ENCODE results near the gene PTPRM. TPM values are rescaled to one million over a fixed set of nuclear protein-coding genes. Genes with fewer than 3 reads are reported as not detected.

PTPRM gene
- total RNA-seq, 1 experiment from 2014 or later: 45.6 TPM

- DNase-seq (no peak), ATAC-seq (no peak)
- Histone ChIP-seq H3K27me3 (ENCODE audit: low read length) (no peaks in the 10 kb centered on the region), H3F3A (ENCODE audit: low read length, unreplicated experiment) (no peaks in the 10 kb centered on the region), H3K9ac (ENCODE audit: low read length) (no peak overlapping the region), H3K4me3 (ENCODE audit: low read length) (no peak overlapping the region), H3K4me1 (ENCODE audit: insufficient read depth, low read length) (no peaks in the 10 kb centered on the region), H4K20me1 (ENCODE audit: low read length) (no peaks in the 10 kb centered on the region), H3K79me2 (ENCODE audit: low read length) (no peaks in the 10 kb centered on the region), H3K9me3 (ENCODE audit: low read length) (no peaks in the 10 kb centered on the region), H3K9me2 (replicated peaks; ENCODE audit: low read length) (no peaks in the 10 kb centered on the region), H2AFZ (ENCODE audit: low read length) (no peak overlapping the region), H3K27ac (ENCODE audit: low read length) (no peak overlapping the region), H3K36me3 (ENCODE audit: low read depth, low read length) (no peaks in the 10 kb centered on the region), H3K4me2 (ENCODE audit: low read length) (no peak overlapping the region)
- TF ChIP-seq EZH2 (IDR thresholded peaks at IDR 0.05; ENCODE audit: low read length, unreplicated experiment) (no peak), CTCF (conservative IDR thresholded peaks at IDR 0.05; ENCODE audit: low read depth, low read length) (no peak), EZH2phosphoT487 (IDR thresholded peaks at IDR 0.05; ENCODE audit: borderline replicate concordance, low read length) (no peak)
- ChIA-PET POLR2A (ENCODE audit: unreplicated experiment) (interaction anchor here (0.6 kb wide), 1 partner anchor 78 kb away, joined by 4 read pairs; no protein-coding TSS in a partner anchor), CTCF (no interaction called here)
- intact Hi-C loops (cut with micrococcal nuclease): no loop called here
- no TSS peak for BruUV-seq (replicated peaks)
These were observed 158.8 kb downstream of the PTPRM start for GRCh38 chr18:7725897-7726296.

- Histone ChIP-seq H2AFZ (ENCODE audit: low read length) (no peak overlapping the region), H3K4me2 (ENCODE audit: low read length) (no peak overlapping the region), H3K9ac (ENCODE audit: low read length) (no peak overlapping the region), H3K36me3 (ENCODE audit: low read depth, low read length) (no peaks in the 10 kb centered on the region), H3F3A (ENCODE audit: low read length, unreplicated experiment) (no peaks in the 10 kb centered on the region), H3K9me2 (replicated peaks; ENCODE audit: low read length) (no peaks in the 10 kb centered on the region), H3K4me3 (ENCODE audit: low read length) (no peak overlapping the region), H3K79me2 (ENCODE audit: low read length) (no peaks in the 10 kb centered on the region), H3K9me3 (ENCODE audit: low read length) (no peaks in the 10 kb centered on the region), H3K27me3 (ENCODE audit: low read length) (no peaks in the 10 kb centered on the region), H3K4me1 (ENCODE audit: insufficient read depth, low read length) (no peaks in the 10 kb centered on the region), H3K27ac (ENCODE audit: low read length) (no peak overlapping the region), H4K20me1 (ENCODE audit: low read length) (no peaks in the 10 kb centered on the region)
- DNase-seq (no peak), ATAC-seq (no peak)
- ChIA-PET CTCF (no interaction called here), POLR2A (ENCODE audit: unreplicated experiment) (no interaction called here)
- intact Hi-C loops (cut with micrococcal nuclease): no loop called here
- TF ChIP-seq EZH2phosphoT487 (IDR thresholded peaks at IDR 0.05; ENCODE audit: borderline replicate concordance, low read length) (no peak), CTCF (conservative IDR thresholded peaks at IDR 0.05; ENCODE audit: low read depth, low read length) (no peak), EZH2 (IDR thresholded peaks at IDR 0.05; ENCODE audit: low read length, unreplicated experiment) (no peak)
- no TSS peak for BruUV-seq (replicated peaks)
These were observed 159.4 kb downstream of the PTPRM start for GRCh38 chr18:7726522-7726921.

GRCh38 chr18:7727361-7728076, 160.4 kb downstream of the PTPRM start:
- no peaks in the 10 kb centered on the region for H3K9me2 ChIP-seq (replicated peaks; ENCODE audit: low read length)
- intact Hi-C loops (cut with micrococcal nuclease): no loop called here
- H3K27ac ChIP-seq (ENCODE audit: low read length): no peak overlapping the region
- H3K4me3 ChIP-seq (ENCODE audit: low read length): no peak overlapping the region
- DNase-seq (no peak), ATAC-seq (no peak)
- ChIA-PET CTCF (no interaction called here), POLR2A (ENCODE audit: unreplicated experiment) (no interaction called here)
- H4K20me1 ChIP-seq (ENCODE audit: low read length): no peaks in the 10 kb centered on the region
- no peaks in the 10 kb centered on the region for H3K79me2 ChIP-seq (ENCODE audit: low read length)
- no peaks in the 10 kb centered on the region for H3K36me3 ChIP-seq (ENCODE audit: low read depth, low read length)
- H3K27me3 ChIP-seq (ENCODE audit: low read length): no peaks in the 10 kb centered on the region
- no peak overlapping the region for H3K4me2 ChIP-seq (ENCODE audit: low read length)
- H3K9me3 ChIP-seq (ENCODE audit: low read length): no peaks in the 10 kb centered on the region
- no peak overlapping the region for H3K9ac ChIP-seq (ENCODE audit: low read length)
- no peak overlapping the region for H2AFZ ChIP-seq (ENCODE audit: low read length)
- BruUV-seq (replicated peaks): no TSS peak
- no peak for TF ChIP-seq EZH2 (IDR thresholded peaks at IDR 0.05; ENCODE audit: low read length, unreplicated experiment)
- no peak for TF ChIP-seq CTCF (conservative IDR thresholded peaks at IDR 0.05; ENCODE audit: low read depth, low read length)
- TF ChIP-seq EZH2phosphoT487 (IDR thresholded peaks at IDR 0.05; ENCODE audit: borderline replicate concordance, low read length): no peak
- H3K4me1 ChIP-seq (ENCODE audit: insufficient read depth, low read length): no peaks in the 10 kb centered on the region
- H3F3A ChIP-seq (ENCODE audit: low read length, unreplicated experiment): no peaks in the 10 kb centered on the region
